SK-N-SH (cell line): ENCODE data around the gene SATB1.

Experiments
- CTCF ChIP-seq: fragments of 200-600 bp; sonication (generic); IDR thresholded peaks from 2 replicates; pipeline ENCODE4 v1.6.1; 2017; ENCODE audit warnings: antibody characterized with exemption, mild to moderate bottlenecking, moderate library complexity
- EZH2phosphoT487 ChIP-seq: fragments of 200-600 bp; sonication (generic); IDR thresholded peaks from 2 replicates; pipeline ENCODE4 v1.6.1; 2017; ENCODE audit warnings: low read depth, mixed run types, mild to moderate bottlenecking, antibody characterized with exemption, moderate library complexity, borderline replicate concordance
- FOSL2 ChIP-seq: IDR thresholded peaks from 2 replicates; pipeline ENCODE4 v1.4.0; 2012; ENCODE audit warnings: low read depth, mild to moderate bottlenecking, moderate library complexity, borderline replicate concordance
- NRF1 ChIP-seq: IDR thresholded peaks from 2 replicates; pipeline ENCODE4 v1.6.1; 2012; ENCODE audit warnings: low read depth, mild to moderate bottlenecking, low read length
- POLR2AphosphoS5 ChIP-seq: IDR thresholded peaks from 2 replicates; pipeline ENCODE4 v1.6.1; 2012; ENCODE audit warnings: low read depth, low read length
- TCF12 ChIP-seq: IDR thresholded peaks from 2 replicates; pipeline ENCODE4 v1.4.0; 2012

- TF ChIP-seq NRF1: no peak
- TF ChIP-seq CTCF: no peak
- TF ChIP-seq FOSL2: no peak
- TF ChIP-seq TCF12: no peak
- no peak for TF ChIP-seq EZH2phosphoT487
- TF ChIP-seq POLR2AphosphoS5: no peak
Observed at GRCh38 chr3:18297126-18297525, 128.0 kb downstream of the SATB1 start.
